PC-9 (cell line): Measurements from ENCODE around the gene HNF1A. TPM values are rescaled to one million over a fixed set of nuclear protein-coding genes. Genes with fewer than 3 reads are reported as not detected.

Source experiments
- BruUV-seq: library from RNA; stranded (reverse); fragments of 400-500 nt; replicated peaks from 2 replicates; lab custom pipeline; 2021; lab: Mats Ljungman, UMichigan
- CTCF ChIA-PET: fragments of 300-600 bp; sonication (Branson Sonifier 250); formaldehyde crosslinking; loops from one replicate; lab custom pipeline; 2022; ENCODE audit warnings: antibody characterized with exemption; lab: Charles Lee
- POLR2A ChIA-PET: fragments of 300-600 bp; sonication (Branson Sonifier 250); formaldehyde crosslinking; loops from one replicate; lab custom pipeline; 2022; ENCODE audit warnings: antibody characterized with exemption; ENCODE audit not compliant: unreplicated experiment; lab: Charles Lee
- DNase-seq, 2 experiments: peaks; one replicate each; pipeline versions ENCODE4 v3.0.0 to v3.0.0-alpha.2; 2015 to 2022; ENCODE audit warnings: mixed read lengths in 1 of 2
- H2AFZ ChIP-seq: fragments of 200-600 bp; sonication (generic); 2 replicates; pipeline ENCODE4 v1.8.1; 2017; ENCODE audit warnings: antibody characterized with exemption
- H3F3A ChIP-seq: fragments of 200-600 bp; sonication (generic); 2 replicates; pipeline ENCODE4 v1.8.1; 2017; ENCODE audit warnings: antibody characterized with exemption, mild to moderate bottlenecking, low read depth; ENCODE audit not compliant: insufficient read depth
- H3K27ac ChIP-seq: fragments of 200-600 bp; sonication (generic); 2 replicates; pipeline ENCODE4 v1.6.1; 2016; ENCODE audit warnings: mixed run types
- H3K27me3 ChIP-seq: fragments of 200-600 bp; sonication (generic); 2 replicates; pipeline ENCODE4 v1.6.1; 2016; ENCODE audit warnings: low read depth, mixed run types; ENCODE audit not compliant: insufficient read depth
- H3K36me3 ChIP-seq: fragments of 200-600 bp; sonication (generic); 2 replicates; pipeline ENCODE4 v1.6.1; 2016; ENCODE audit warnings: low read depth, mixed run types
- H3K4me1 ChIP-seq: fragments of 200-600 bp; sonication (generic); replicated peaks from 2 replicates; pipeline ENCODE4 v1.6.1; 2016; ENCODE audit warnings: mixed run types; ENCODE audit not compliant: insufficient read depth
- H3K4me2 ChIP-seq: fragments of 200-600 bp; sonication (generic); 2 replicates; pipeline ENCODE4 v1.6.1; 2017; ENCODE audit warnings: mixed run types
- H3K4me3 ChIP-seq: fragments of 200-600 bp; sonication (generic); 2 replicates; pipeline ENCODE4 v1.6.1; 2016; ENCODE audit warnings: mixed run types
- H3K79me2 ChIP-seq: fragments of 200-600 bp; sonication (generic); 2 replicates; pipeline ENCODE4 v1.6.1; 2017; ENCODE audit warnings: low read depth, mixed run types
- H3K9me2 ChIP-seq: fragments of 200-600 bp; sonication (generic); 2 replicates; pipeline ENCODE4 v1.8.1; 2017; ENCODE audit warnings: mild to moderate bottlenecking; ENCODE audit not compliant: insufficient read depth
- H3K9me3 ChIP-seq: fragments of 200-600 bp; sonication (generic); 2 replicates; pipeline ENCODE4 v1.8.1; 2016; ENCODE audit warnings: low read depth; ENCODE audit not compliant: insufficient read depth
- H4K20me1 ChIP-seq: fragments of 200-600 bp; sonication (generic); 2 replicates; pipeline ENCODE4 v1.8.1; 2017; ENCODE audit not compliant: insufficient read depth
- CTCF ChIP-seq: fragments of 200-600 bp; sonication (generic); conservative IDR thresholded peaks from 2 replicates; pipeline ENCODE4 v1.6.1; 2017; ENCODE audit warnings: mixed run types, antibody characterized with exemption, mild to moderate bottlenecking, moderate library complexity
- EZH2 ChIP-seq: fragments of 200-600 bp; sonication (generic); IDR thresholded peaks from 2 replicates; pipeline ENCODE4 v1.8.0; 2017; ENCODE audit warnings: antibody characterized with exemption, low read depth
- intact Hi-C: fragments of 100-400 bp; cut with micrococcal nuclease; formaldehyde crosslinking; loops from one replicate; pipeline ENCODE4 v1.10.0; 2022; ENCODE audit not compliant: unreplicated experiment
- total RNA-seq: library from RNA; stranded (reverse); gene quantifications from 2 replicates; pipeline ENCODE4 v1.2.3, GENCODE V29; 2021

HNF1A gene
- total RNA-seq, 1 experiment from 2014 or later = not detected

GRCh38 chr12:121021754-121022153, 43.4 kb downstream of the HNF1A start:
- peaks cover 14% of the 10 kb centered on the region for H3K4me1 ChIP-seq
- intact Hi-C loops = no loop called here
- BruUV-seq = no TSS peak
- H3K4me3 ChIP-seq = no peak overlapping the region
- H3K9me3 ChIP-seq = no peaks in the 10 kb centered on the region
- no peaks in the 10 kb centered on the region for H4K20me1 ChIP-seq
- H3K79me2 ChIP-seq = no peaks in the 10 kb centered on the region
- H3K36me3 ChIP-seq = no peaks in the 10 kb centered on the region
- H3K4me2 ChIP-seq = no peak overlapping the region
- H3F3A ChIP-seq = no peaks in the 10 kb centered on the region
- H3K27me3 ChIP-seq = no peaks in the 10 kb centered on the region
- CTCF ChIA-PET = no interaction called here
- no peak overlapping the region for H3K27ac ChIP-seq
- TF ChIP-seq CTCF (no peak), EZH2 (no peak)
- POLR2A ChIA-PET = interaction anchor here (0.6 kb wide), 1 partner anchor 17 kb away, joined by 3 read pairs; no protein-coding TSS in a partner anchor
- DNase-seq = no peak
- H2AFZ ChIP-seq = no peak overlapping the region
- no peaks in the 10 kb centered on the region for H3K9me2 ChIP-seq

GRCh38 chr12:121022713-121023112, 44.4 kb downstream of the HNF1A start:
- H3K9me3 ChIP-seq = no peaks in the 10 kb centered on the region
- intact Hi-C loops = no loop called here
- TF ChIP-seq CTCF = no peak
- TF ChIP-seq EZH2 = no peak
- H3K79me2 ChIP-seq = no peaks in the 10 kb centered on the region
- no peaks in the 10 kb centered on the region for H3K9me2 ChIP-seq
- BruUV-seq = no TSS peak
- no peaks in the 10 kb centered on the region for H3F3A ChIP-seq
- ChIA-PET CTCF (no interaction called here), POLR2A (no interaction called here)
- no peaks in the 10 kb centered on the region for H4K20me1 ChIP-seq
- no peaks in the 10 kb centered on the region for H3K27me3 ChIP-seq
- H3K4me2 ChIP-seq = no peak overlapping the region
- no peaks in the 10 kb centered on the region for H3K36me3 ChIP-seq
- H3K27ac ChIP-seq = no peak overlapping the region
- DNase-seq = no peak
- H3K4me1 ChIP-seq = peaks cover 14% of the 10 kb centered on the region
- H3K4me3 ChIP-seq = no peak overlapping the region
- H2AFZ ChIP-seq = no peak overlapping the region

- Histone ChIP-seq H3K79me2 (no peaks in the 10 kb centered on the region), H3K4me2 (no peak overlapping the region), H3K9me3 (no peaks in the 10 kb centered on the region), H3K4me1 (peaks cover 14% of the 10 kb centered on the region), H4K20me1 (no peaks in the 10 kb centered on the region), H3K9me2 (no peaks in the 10 kb centered on the region), H3K27ac (no peak overlapping the region), H3K4me3 (no peak overlapping the region), H3K36me3 (no peaks in the 10 kb centered on the region), H3K27me3 (no peaks in the 10 kb centered on the region), H3F3A (no peaks in the 10 kb centered on the region), H2AFZ (no peak overlapping the region)
- intact Hi-C loops = no loop called here
- ChIA-PET POLR2A (no interaction called here), CTCF (interaction anchor here (0.6 kb wide), 1 partner anchor 52 kb away, joined by 8 read pairs; no protein-coding TSS in a partner anchor)
- TF ChIP-seq CTCF = no peak
- no peak for TF ChIP-seq EZH2
- DNase-seq = no peak
- no TSS peak for BruUV-seq
Observed at GRCh38 chr12:121023799-121024198, 45.5 kb downstream of the HNF1A start.
